ENCODE results near the gene SRGAP2C.
"Not testable (repeated sequence)": the region's sequence is repeated elsewhere in the genome, so short reads cannot be mapped to it uniquely, and the experiment has no call there.

Gene SRGAP2C

GRCh38 chr1:121368910-121369309 lies 184.1 kb downstream of the SRGAP2C start:
- not testable (repeated sequence) for DNase-seq (ENCODE audit: low spot score); H3K4me3 Mint-ChIP-seq; H3K4me1 Mint-ChIP-seq (ENCODE audit: low read depth); H3K27me3 Mint-ChIP-seq (ENCODE audit: low read depth); H3K27ac Mint-ChIP-seq; H3K36me3 Mint-ChIP-seq (ENCODE audit: low read depth); H3K9me3 Mint-ChIP-seq

- H3K4me1 Mint-ChIP-seq (ENCODE audit: low read depth); H3K9me3 Mint-ChIP-seq: not testable (repeated sequence)
Observed at GRCh38 chr1:121369959-121370358, 185.2 kb downstream of the SRGAP2C start.

GRCh38 chr1:121374851-121375367 lies 190.1 kb downstream of the SRGAP2C start:
- H3K36me3 Mint-ChIP-seq (ENCODE audit: low read depth) = peaks cover 10% of the 10 kb centered on the region
- not testable (repeated sequence) for H3K27me3 Mint-ChIP-seq (ENCODE audit: low read depth); H3K4me3 Mint-ChIP-seq; DNase-seq (ENCODE audit: low spot score); H3K4me1 Mint-ChIP-seq (ENCODE audit: low read depth); H3K27ac Mint-ChIP-seq; H3K9me3 Mint-ChIP-seq

More at GRCh38 chr1:121369959-121370358, 185.2 kb downstream of the SRGAP2C start:
- H3K27ac Mint-ChIP-seq; H3K27me3 Mint-ChIP-seq (ENCODE audit: low read depth); H3K36me3 Mint-ChIP-seq (ENCODE audit: low read depth); DNase-seq (ENCODE audit: low spot score); H3K4me3 Mint-ChIP-seq: not testable (repeated sequence)

DNA sequence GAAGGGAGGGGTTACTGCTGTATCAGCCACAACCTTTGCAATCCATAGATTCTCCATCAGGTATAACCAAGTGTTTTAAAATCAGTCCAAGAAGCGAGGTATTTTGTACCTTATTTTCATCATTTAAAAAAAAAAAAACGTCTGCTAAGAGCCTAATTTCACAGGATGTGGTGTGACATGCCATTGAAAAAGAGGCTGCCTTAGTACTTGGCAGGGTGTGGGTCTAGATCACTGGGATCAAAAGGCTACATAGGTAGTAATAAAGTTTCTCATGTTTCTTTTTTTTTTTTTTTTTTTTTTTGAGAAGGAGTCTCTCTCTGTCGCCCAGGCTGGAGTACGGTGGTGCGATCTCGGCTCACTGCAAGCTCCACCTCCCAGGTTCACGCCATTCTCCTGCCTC lies 192.2 kb downstream of the SRGAP2C start:
- not testable (repeated sequence) for DNase-seq (ENCODE audit: low spot score); H3K4me1 Mint-ChIP-seq (ENCODE audit: low read depth); H3K4me3 Mint-ChIP-seq; H3K27me3 Mint-ChIP-seq (ENCODE audit: low read depth); H3K9me3 Mint-ChIP-seq; H3K27ac Mint-ChIP-seq
- H3K36me3 Mint-ChIP-seq (ENCODE audit: low read depth) = peaks cover 10% of the 10 kb centered on the region

DNA sequence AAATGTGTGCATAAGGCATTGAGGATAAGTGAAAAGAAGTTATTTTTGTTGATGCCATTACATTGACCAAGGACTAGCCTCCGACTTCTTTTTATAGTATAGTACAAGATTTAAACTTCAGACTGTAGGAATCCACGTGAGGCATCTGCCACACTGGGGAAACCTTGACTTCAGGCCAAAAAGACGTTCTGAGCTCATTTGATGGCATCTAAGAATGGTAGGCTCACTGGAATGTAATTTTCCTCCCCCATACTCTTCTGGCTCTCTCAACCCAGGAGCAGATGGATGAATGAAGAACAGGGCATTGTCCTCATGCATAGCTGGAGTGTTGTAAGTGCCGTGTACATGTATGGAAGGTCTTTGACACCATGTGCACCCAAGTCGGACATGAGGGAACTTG lies 194.0 kb downstream of the SRGAP2C start:
- not testable (repeated sequence) for H3K4me1 Mint-ChIP-seq (ENCODE audit: low read depth); H3K9me3 Mint-ChIP-seq; DNase-seq (ENCODE audit: low spot score); H3K4me3 Mint-ChIP-seq; H3K27me3 Mint-ChIP-seq (ENCODE audit: low read depth); H3K27ac Mint-ChIP-seq
- peaks cover 10% of the 10 kb centered on the region for H3K36me3 Mint-ChIP-seq (ENCODE audit: low read depth)

- not testable (repeated sequence) for H3K4me3 Mint-ChIP-seq; H3K9me3 Mint-ChIP-seq; H3K36me3 Mint-ChIP-seq (ENCODE audit: low read depth); DNase-seq (ENCODE audit: low spot score); H3K4me1 Mint-ChIP-seq (ENCODE audit: low read depth); H3K27ac Mint-ChIP-seq; H3K27me3 Mint-ChIP-seq (ENCODE audit: low read depth)
Observed at GRCh38 chr1:121384754-121385153, 200.0 kb downstream of the SRGAP2C start.

DNA sequence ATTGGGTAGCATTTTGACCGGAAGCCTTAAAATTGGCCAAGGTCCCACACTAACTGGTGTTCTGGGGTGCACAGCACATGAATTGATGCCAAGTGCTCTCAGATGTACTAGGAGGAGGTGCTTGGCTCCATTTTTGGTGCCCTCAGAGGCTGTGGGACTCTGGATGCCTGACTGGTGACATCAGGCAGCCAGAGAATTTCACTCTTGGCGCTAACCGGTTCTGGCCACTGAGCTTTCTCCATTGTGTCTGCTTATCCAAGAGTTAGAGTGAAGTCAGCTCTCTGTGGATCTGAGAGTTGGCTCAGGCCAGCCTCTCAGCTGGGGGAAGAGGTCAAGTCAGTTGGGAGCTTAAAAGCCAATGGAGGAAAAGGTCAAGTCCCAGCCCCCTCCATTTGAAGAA lies 200.4 kb downstream of the SRGAP2C start:
- H3K36me3 Mint-ChIP-seq (ENCODE audit: low read depth); H3K4me1 Mint-ChIP-seq (ENCODE audit: low read depth); DNase-seq (ENCODE audit: low spot score); H3K27ac Mint-ChIP-seq; H3K27me3 Mint-ChIP-seq (ENCODE audit: low read depth); H3K4me3 Mint-ChIP-seq; H3K9me3 Mint-ChIP-seq: not testable (repeated sequence)

DNA sequence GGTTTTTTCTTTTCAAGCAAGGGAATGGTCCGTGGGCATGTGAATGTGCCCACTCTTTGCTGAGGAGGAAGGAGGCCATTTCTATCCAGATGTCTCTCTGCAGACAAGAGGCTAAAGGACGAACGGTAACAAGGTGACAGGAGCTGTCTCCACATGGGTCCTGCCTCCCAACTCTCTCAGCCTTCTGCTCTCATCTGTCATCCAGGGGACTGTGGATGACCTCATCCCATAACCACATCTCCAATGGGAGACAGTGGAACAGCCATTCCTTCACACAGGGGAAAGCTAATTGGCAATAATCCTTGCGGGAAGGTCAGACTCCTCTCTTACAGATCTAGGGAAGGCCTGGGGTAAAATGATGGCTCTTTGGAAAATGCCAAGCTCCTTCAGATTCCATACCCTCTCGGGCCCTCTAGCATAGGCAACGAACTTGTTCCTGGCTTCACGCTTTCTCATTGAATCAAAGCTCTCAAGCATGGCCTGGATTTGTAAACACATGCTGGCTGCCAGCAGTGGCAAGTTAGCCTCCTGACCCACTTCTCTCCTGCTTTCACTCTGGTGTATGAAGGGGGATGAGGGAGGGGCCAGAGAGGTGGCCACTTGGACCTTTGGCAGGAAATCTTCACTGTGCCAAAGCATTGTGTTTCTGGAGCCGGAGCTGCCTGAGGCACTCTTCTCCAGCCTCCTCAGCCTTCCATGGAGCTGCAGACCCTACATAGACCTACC lies 201.0 kb downstream of the SRGAP2C start:
- H3K4me1 Mint-ChIP-seq (ENCODE audit: low read depth); H3K4me3 Mint-ChIP-seq; H3K9me3 Mint-ChIP-seq; H3K27me3 Mint-ChIP-seq (ENCODE audit: low read depth); H3K27ac Mint-ChIP-seq; DNase-seq (ENCODE audit: low spot score); H3K36me3 Mint-ChIP-seq (ENCODE audit: low read depth): not testable (repeated sequence)

- not testable (repeated sequence) for H3K36me3 Mint-ChIP-seq (ENCODE audit: low read depth); H3K4me1 Mint-ChIP-seq (ENCODE audit: low read depth); H3K4me3 Mint-ChIP-seq; H3K27ac Mint-ChIP-seq; DNase-seq (ENCODE audit: low spot score); H3K27me3 Mint-ChIP-seq (ENCODE audit: low read depth); H3K9me3 Mint-ChIP-seq
Observed at GRCh38 chr1:121386319-121386948, 201.7 kb downstream of the SRGAP2C start.

DNA sequence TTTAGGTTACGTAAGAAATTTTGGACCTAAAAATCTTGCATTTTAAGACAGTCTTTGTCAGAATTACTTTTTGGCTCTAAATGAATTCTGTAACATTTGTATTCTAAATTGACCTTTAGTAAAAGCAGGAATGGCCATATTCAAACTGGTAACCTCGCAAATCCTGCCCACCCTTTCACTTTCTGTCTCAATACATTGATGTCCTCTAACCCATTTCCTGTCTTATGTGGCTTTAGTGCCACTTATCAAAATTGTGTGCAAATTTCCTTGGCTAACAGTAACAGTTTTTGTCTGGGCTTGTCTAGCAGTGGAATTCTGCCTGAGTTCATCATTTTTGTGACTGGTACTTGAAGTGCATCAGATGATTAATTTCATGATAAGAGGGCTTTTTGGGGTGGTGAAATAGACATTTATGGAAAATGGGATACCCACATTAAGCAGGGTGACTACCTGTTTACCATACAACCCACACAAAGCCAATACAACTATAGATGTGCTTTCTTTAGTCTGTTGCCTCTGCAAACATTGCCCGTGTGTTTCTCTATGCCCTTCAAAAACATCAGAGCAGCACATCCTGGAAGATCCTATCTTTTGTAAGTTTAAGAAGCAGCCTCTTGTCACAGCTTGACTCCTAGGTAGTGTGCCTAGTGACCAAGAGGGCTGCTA lies 205.3 kb downstream of the SRGAP2C start:
- not testable (repeated sequence) for H3K4me3 Mint-ChIP-seq; H3K36me3 Mint-ChIP-seq (ENCODE audit: low read depth); H3K4me1 Mint-ChIP-seq (ENCODE audit: low read depth); DNase-seq (ENCODE audit: low spot score); H3K27me3 Mint-ChIP-seq (ENCODE audit: low read depth); H3K27ac Mint-ChIP-seq; H3K9me3 Mint-ChIP-seq

DNA sequence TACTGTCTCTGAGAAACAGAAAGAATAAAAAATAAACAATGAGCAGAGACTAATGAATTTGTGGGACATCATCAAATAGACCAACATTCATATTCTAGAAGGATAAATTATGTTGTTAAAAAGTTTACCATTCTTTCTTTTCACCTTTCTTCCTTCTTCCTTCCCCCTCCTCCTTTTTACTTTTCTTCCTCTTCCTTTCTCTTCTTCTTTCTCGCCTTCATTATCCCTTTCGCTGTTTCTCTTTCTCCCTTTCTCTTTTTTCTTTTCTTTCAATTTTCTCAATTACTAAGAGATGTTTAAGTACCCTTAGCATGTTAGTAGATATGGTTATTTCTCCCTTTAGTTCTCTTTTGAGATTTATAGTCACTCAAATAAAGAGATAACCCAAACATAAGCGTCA lies 207.4 kb downstream of the SRGAP2C start:
- H3K36me3 Mint-ChIP-seq (ENCODE audit: low read depth); H3K4me1 Mint-ChIP-seq (ENCODE audit: low read depth); H3K9me3 Mint-ChIP-seq; H3K4me3 Mint-ChIP-seq; DNase-seq (ENCODE audit: low spot score); H3K27ac Mint-ChIP-seq; H3K27me3 Mint-ChIP-seq (ENCODE audit: low read depth): not testable (repeated sequence)

DNA sequence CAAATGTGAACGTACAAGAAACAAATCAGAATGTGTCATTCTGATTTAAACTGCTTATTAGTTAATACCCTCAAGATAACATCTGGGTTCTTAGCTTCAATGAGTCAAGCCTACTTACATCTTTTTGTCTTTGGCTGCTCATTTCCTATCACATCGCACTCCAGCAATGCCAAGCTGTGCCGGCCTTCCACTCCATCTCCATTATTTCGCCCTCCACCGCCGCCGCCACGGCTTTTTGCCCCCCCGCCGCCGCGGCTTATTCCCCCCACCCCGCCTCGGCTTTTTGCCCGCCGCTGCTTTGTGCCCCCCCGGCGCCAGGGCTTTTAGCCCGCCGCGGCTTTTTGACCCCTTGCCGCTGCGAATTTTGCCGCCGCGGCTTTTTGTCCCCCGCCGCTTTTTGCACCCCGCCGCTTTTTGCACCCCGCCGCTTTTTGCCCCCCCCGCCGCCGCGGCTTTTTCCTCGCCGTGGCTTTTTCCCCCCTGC lies 211.0 kb downstream of the SRGAP2C start:
- H3K4me3 Mint-ChIP-seq = peak overlapping the region; percentile 76
- H3K4me1 Mint-ChIP-seq (ENCODE audit: low read depth); DNase-seq (ENCODE audit: low spot score): not testable (repeated sequence)
- H3K9me3 Mint-ChIP-seq = peaks cover 10% of the 10 kb centered on the region
- peaks cover 13% of the 10 kb centered on the region for H3K36me3 Mint-ChIP-seq (ENCODE audit: low read depth)
- peaks cover 17% of the 10 kb centered on the region for H3K27me3 Mint-ChIP-seq (ENCODE audit: low read depth)
- H3K27ac Mint-ChIP-seq = peak overlapping the region; percentile 57

GRCh38 chr1:121396335-121397081 lies 211.7 kb downstream of the SRGAP2C start:
- H3K4me3 Mint-ChIP-seq = peak overlapping the region; percentile 89
- DNase-seq (ENCODE audit: low spot score); H3K4me1 Mint-ChIP-seq (ENCODE audit: low read depth): not testable (repeated sequence)
- peaks cover 18% of the 10 kb centered on the region for H3K27me3 Mint-ChIP-seq (ENCODE audit: low read depth)
- H3K27ac Mint-ChIP-seq = peak overlapping the region; percentile 83
- peaks cover 18% of the 10 kb centered on the region for H3K36me3 Mint-ChIP-seq (ENCODE audit: low read depth)
- peaks cover 18% of the 10 kb centered on the region for H3K9me3 Mint-ChIP-seq

DNA sequence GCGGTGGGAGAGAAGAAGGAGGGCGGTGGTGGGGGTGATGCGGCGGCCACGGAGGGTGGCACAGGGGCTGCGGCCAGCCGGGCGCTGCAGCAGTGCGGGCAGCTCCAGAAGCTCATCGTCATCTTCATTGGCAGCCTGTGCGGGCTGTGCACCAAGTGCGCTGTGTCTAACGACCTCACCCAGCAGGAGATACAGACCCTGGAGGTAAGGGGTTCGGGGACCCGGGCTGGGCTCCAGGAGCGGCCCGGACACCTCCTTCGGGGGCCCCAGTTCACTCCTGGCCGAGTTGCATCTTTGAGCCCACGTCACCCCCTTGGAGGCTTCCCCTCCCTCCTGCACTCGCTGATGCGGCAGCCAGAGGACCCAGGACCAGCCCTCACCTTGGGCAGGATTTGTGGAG lies 212.3 kb downstream of the SRGAP2C start:
- peaks cover 18% of the 10 kb centered on the region for H3K36me3 Mint-ChIP-seq (ENCODE audit: low read depth)
- H3K27me3 Mint-ChIP-seq (ENCODE audit: low read depth) = peaks cover 18% of the 10 kb centered on the region
- peak overlapping the region; percentile 89 for H3K4me3 Mint-ChIP-seq
- not testable (repeated sequence) for DNase-seq (ENCODE audit: low spot score); H3K4me1 Mint-ChIP-seq (ENCODE audit: low read depth); H3K27ac Mint-ChIP-seq
- peaks cover 18% of the 10 kb centered on the region for H3K9me3 Mint-ChIP-seq

Data from T-helper 2 cell treated with Interferon-gamma antibody and Interleukin-4, amounts not matched to agents 5 μg/mL and 100 μg/mL, for 36 hours (primary cell).